Epithelial cell of proximal tubule (primary cell): ENCODE data around the gene TMEM233. TPM values are rescaled to one million over a fixed set of nuclear protein-coding genes. Genes with fewer than 3 reads are reported as not detected.

Experiments
- DNase-seq: peaks from one replicate; pipeline ENCODE4 v3.0.0-alpha.2; 2011; ENCODE audit warnings: low read depth
- H3K4me3 ChIP-seq: 2 replicates; pipeline ENCODE4 v1.5.1; 2011; ENCODE audit warnings: low read depth, mild to moderate bottlenecking, low read length
- CTCF ChIP-seq: conservative IDR thresholded peaks from 2 replicates; pipeline ENCODE4 v1.5.1; 2012; ENCODE audit warnings: low read depth, mild to moderate bottlenecking, low read length
- total RNA-seq: library from RNA; depleted of rRNA; stranded (reverse); fragments of >200 nt; gene quantifications from 2 replicates; pipeline ENCODE4 v1.2.3, GENCODE V29; 2015

The TMEM233 gene
- total RNA-seq, 1 donor from 2014 or later = 0.17 TPM

- no peak overlapping the region for H3K4me3 ChIP-seq
- no peak for TF ChIP-seq CTCF
- DNase-seq = no peak
Observed at GRCh38 chr12:119570771-119571170, 22.8 kb upstream of the TMEM233 start.

GRCh38 chr12:119573086-119573485 is 20.5 kb upstream of the TMEM233 start:
- DNase-seq = no peak
- no peak overlapping the region for H3K4me3 ChIP-seq
- no peak for TF ChIP-seq CTCF

DNA sequence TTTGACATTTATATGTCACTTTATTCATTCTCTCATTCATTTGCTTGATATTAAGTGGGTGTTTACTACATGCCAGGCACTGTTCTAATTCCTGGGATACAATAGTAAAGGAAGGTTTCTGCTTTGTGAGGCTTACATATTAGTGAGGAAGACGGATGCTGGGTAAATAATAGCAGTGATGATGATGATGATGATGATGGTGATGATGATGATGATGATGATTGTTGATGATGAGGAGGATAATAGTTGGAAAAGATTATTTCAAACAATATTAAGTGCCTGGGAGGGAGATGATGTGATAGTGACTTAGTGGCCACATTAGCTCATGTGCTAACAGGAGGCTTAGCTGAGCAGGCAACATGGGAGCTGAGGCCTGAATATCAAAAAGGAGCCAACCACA is 19.3 kb upstream of the TMEM233 start:
- DNase-seq = no peak
- no peak overlapping the region for H3K4me3 ChIP-seq
- no peak for TF ChIP-seq CTCF

- H3K4me3 ChIP-seq = no peak overlapping the region
- TF ChIP-seq CTCF = no peak
- DNase-seq = no peak
Observed at GRCh38 chr12:119576118-119576810, 17.3 kb upstream of the TMEM233 start.

DNA sequence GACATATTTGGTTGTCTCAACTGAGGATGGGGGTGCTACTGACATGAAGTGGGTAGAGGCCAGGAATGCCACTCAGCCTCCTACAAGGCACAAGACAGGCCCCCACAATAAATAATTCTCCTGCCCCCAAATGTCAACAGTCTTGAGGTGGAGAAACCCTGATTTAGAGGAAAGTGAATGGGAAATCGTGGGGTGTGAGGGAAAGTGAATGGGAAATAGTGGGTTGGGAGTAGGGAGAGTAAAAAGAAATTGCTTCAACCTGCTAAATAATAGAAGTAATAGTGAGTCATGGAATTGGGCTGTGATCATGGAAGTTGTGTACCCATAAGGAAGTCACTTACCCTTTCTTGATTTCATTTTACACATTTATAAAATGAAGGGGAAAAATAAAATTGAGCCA is 16.7 kb upstream of the TMEM233 start:
- TF ChIP-seq CTCF = no peak
- DNase-seq = no peak
- H3K4me3 ChIP-seq = no peak overlapping the region

- H3K4me3 ChIP-seq = no peak overlapping the region
- no peak for TF ChIP-seq CTCF
- DNase-seq = no peak
Observed at GRCh38 chr12:119578112-119578511, 15.5 kb upstream of the TMEM233 start.

- TF ChIP-seq CTCF = no peak
- H3K4me3 ChIP-seq = no peak overlapping the region
- peak; percentile 74 for DNase-seq
Observed at GRCh38 chr12:119589097-119589496, 4.5 kb upstream of the TMEM233 start.
